SU-DHL-6 (cell line): Measurements from ENCODE around the gene GPATCH3.

Experiments
- EZH2phosphoT487 ChIP-seq: fragments of 200-600 bp; sonication (generic), shearing (Covaris generic); conservative IDR thresholded peaks from 2 replicates; pipeline ENCODE4 v1.6.1; 2018; ENCODE audit warnings: mild to moderate bottlenecking, antibody characterized with exemption, low read length, moderate library complexity, mixed read lengths
- TF ChIP-seq, protein P1 (sequence below): fragments of 200-600 bp; sonication (generic); IDR thresholded peaks from one replicate; pipeline ENCODE4 v1.5.1; 2017; ENCODE audit warnings: antibody characterized with exemption, mild to moderate bottlenecking, low read length, moderate library complexity; ENCODE audit not compliant: insufficient read depth, poor library complexity, severe bottlenecking

- TF ChIP-seq, protein P1, sequence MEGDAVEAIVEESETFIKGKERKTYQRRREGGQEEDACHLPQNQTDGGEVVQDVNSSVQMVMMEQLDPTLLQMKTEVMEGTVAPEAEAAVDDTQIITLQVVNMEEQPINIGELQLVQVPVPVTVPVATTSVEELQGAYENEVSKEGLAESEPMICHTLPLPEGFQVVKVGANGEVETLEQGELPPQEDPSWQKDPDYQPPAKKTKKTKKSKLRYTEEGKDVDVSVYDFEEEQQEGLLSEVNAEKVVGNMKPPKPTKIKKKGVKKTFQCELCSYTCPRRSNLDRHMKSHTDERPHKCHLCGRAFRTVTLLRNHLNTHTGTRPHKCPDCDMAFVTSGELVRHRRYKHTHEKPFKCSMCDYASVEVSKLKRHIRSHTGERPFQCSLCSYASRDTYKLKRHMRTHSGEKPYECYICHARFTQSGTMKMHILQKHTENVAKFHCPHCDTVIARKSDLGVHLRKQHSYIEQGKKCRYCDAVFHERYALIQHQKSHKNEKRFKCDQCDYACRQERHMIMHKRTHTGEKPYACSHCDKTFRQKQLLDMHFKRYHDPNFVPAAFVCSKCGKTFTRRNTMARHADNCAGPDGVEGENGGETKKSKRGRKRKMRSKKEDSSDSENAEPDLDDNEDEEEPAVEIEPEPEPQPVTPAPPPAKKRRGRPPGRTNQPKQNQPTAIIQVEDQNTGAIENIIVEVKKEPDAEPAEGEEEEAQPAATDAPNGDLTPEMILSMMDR, result peak; percentile 77
- TF ChIP-seq EZH2phosphoT487, result no peak
These were observed 37.2 kb downstream of the GPATCH3 start, which contains the start of gene SFN for GRCh38 chr1:26862781-26863684.
